Neural progenitor cell (in vitro differentiated cells): ENCODE data around the gene SLC35A2.
"Not testable (repeated sequence)": the region's sequence is repeated elsewhere in the genome, so short reads cannot be mapped to it uniquely, and the experiment has no call there.

Experiments
- CTCF ChIP-seq: fragments of 200-600 bp; sonication (generic); IDR thresholded peaks from 2 replicates; pipeline ENCODE4 v1.5.1; 2017; ENCODE audit warnings: antibody characterized with exemption, mild to moderate bottlenecking
- EZH2 ChIP-seq: fragments of 200-600 bp; sonication (generic); IDR thresholded peaks from 2 replicates; pipeline ENCODE4 v1.6.1; 2017; ENCODE audit warnings: antibody characterized with exemption, mild to moderate bottlenecking, moderate library complexity

GRCh38 chrX:48854121-48854804 is 57.2 kb downstream of the SLC35A2 start:
- not testable (repeated sequence) for TF ChIP-seq CTCF, EZH2
